OCI-LY1 (cell line): ENCODE results near the gene PRRT1.

Source experiments
- CTCF ChIP-seq: fragments of 200-600 bp; sonication (generic), shearing (Covaris generic); IDR thresholded peaks from 2 replicates; pipeline ENCODE4 v1.5.1; 2017; ENCODE audit warnings: mild to moderate bottlenecking, antibody characterized with exemption, low read length, moderate library complexity, mixed read lengths
- EZH2 ChIP-seq: fragments of 200-600 bp; sonication (generic), shearing (Covaris generic); IDR thresholded peaks from 2 replicates; pipeline ENCODE4 v1.8.0; 2017; ENCODE audit warnings: borderline replicate concordance, mixed run types, mild to moderate bottlenecking, antibody characterized with exemption, low read length, moderate library complexity, mixed read lengths

GRCh38 chr6:32126880-32127279 lies 24.9 kb downstream of the PRRT1 start:
- TF ChIP-seq EZH2 (no peak), CTCF (no peak)
